Coronary artery (tissue), 2 donors: ENCODE measurements around the gene VWA5B1.

Experiments
- DNase-seq: peaks from one replicate; pipeline ENCODE4 v3.0.0-alpha.2; 2017; ENCODE audit warnings: low spot score
- H3K27ac ChIP-seq, 2 donors: fragments of 200-600 bp; sonication (generic); one replicate each; pipeline ENCODE4 v1.5.1; 2016 to 2019
- H3K4me3 ChIP-seq: fragments of 200-600 bp; sonication (generic); 2 replicates; pipeline ENCODE4 v1.5.1; 2016; ENCODE audit warnings: mild to moderate bottlenecking, moderate library complexity
- TF ChIP-seq, protein P1 (sequence below): fragments of 200-600 bp; sonication (generic); IDR thresholded peaks from one replicate; pipeline ENCODE4 v1.5.1; 2019; ENCODE audit warnings: antibody characterized with exemption

Gene VWA5B1

DNA sequence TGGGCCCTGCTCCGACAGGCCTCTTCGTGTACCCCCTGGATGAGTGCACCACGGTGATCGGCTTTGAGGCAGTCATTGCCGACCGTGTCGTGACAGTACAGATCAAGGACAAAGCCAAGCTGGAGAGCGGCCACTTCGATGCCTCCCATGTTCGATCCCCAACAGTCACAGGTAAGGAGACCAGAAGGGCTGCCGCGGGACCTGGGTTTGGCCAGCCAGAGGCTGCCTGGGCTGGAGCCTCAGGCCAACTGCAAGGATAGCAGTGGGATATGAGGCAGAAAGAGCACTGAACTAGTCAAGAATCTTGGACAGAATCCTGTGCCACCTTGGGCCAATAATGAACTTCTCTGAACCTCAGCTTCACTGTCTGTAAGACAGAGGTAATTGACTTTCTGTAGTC lies 22.1 kb downstream of the VWA5B1 start:
- DNase-seq = no peak
- TF ChIP-seq, protein P1, sequence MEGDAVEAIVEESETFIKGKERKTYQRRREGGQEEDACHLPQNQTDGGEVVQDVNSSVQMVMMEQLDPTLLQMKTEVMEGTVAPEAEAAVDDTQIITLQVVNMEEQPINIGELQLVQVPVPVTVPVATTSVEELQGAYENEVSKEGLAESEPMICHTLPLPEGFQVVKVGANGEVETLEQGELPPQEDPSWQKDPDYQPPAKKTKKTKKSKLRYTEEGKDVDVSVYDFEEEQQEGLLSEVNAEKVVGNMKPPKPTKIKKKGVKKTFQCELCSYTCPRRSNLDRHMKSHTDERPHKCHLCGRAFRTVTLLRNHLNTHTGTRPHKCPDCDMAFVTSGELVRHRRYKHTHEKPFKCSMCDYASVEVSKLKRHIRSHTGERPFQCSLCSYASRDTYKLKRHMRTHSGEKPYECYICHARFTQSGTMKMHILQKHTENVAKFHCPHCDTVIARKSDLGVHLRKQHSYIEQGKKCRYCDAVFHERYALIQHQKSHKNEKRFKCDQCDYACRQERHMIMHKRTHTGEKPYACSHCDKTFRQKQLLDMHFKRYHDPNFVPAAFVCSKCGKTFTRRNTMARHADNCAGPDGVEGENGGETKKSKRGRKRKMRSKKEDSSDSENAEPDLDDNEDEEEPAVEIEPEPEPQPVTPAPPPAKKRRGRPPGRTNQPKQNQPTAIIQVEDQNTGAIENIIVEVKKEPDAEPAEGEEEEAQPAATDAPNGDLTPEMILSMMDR = no peak

DNA sequence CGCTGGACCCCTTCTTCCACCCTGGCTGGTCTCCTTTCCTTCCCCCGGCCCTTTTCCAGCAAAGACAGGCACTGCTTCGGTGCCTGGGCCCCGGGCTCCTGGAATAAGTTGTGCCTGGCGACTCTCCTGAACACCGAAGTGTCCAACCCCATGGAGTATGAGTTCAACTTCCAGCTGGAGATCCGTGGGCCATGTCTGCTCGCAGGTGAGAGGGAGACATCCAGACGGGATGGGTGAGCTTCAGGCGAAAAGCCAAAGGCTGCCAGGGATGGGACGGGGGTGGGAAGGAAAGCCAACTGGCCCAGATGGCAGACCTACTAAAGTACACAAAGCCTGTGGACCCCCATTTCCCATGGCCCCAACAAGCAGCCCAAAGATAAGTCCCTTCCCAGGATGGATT lies 26.8 kb downstream of the VWA5B1 start:
- no peak for DNase-seq
- Histone ChIP-seq H3K27ac (no peak overlapping the region), H3K4me3 (no peak overlapping the region)
- TF ChIP-seq, protein P1 = no peak

More for the DNA sequence above, 22.1 kb downstream of the VWA5B1 start:
- Histone ChIP-seq H3K4me3 (no peak overlapping the region), H3K27ac (no peak overlapping the region)

DNA sequence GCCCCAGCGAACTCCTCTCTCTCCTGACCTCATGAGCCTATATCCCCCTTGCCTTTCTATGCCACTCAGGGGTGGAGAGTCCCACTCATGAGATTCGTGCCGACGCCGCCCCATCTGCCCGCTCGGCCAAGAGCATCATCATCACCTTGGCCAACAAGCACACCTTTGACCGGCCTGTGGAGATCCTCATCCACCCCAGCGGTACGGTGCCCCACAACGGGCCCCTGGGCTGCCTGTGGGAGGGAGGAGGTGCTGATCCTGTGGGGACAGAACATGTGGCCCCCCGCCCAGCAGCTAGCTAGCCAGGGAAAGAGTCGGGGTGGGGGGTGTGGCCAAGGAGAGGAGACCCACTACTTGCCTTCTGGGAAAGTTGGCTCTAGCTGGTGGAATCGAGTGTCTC lies 27.8 kb downstream of the VWA5B1 start:
- no peak overlapping the region for H3K27ac ChIP-seq
- no peak for DNase-seq
- no peak overlapping the region for H3K4me3 ChIP-seq
- TF ChIP-seq, protein P1 = no peak

DNA sequence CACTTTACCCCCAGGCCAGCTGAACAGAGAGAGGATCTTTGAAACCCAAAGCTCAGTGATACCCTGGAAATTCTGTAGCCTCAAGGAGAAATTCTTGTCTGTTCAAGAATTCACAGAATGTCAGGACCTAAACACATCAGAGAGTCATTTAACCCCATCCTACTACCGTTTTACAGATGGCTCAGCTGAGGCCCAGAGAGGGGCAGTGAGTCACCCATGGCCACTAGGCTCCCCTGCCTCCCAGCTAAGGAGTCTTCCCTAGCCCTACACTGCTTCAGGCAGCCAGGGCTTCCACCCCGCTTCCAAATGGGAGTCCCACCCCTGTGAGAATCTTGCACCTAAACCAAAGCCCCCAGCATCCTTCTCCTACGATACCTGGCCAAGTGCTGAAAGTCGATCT lies 28.3 kb downstream of the VWA5B1 start:
- H3K27ac ChIP-seq = no peak overlapping the region
- TF ChIP-seq, protein P1 = no peak
- H3K4me3 ChIP-seq = no peak overlapping the region
- no peak for DNase-seq

DNA sequence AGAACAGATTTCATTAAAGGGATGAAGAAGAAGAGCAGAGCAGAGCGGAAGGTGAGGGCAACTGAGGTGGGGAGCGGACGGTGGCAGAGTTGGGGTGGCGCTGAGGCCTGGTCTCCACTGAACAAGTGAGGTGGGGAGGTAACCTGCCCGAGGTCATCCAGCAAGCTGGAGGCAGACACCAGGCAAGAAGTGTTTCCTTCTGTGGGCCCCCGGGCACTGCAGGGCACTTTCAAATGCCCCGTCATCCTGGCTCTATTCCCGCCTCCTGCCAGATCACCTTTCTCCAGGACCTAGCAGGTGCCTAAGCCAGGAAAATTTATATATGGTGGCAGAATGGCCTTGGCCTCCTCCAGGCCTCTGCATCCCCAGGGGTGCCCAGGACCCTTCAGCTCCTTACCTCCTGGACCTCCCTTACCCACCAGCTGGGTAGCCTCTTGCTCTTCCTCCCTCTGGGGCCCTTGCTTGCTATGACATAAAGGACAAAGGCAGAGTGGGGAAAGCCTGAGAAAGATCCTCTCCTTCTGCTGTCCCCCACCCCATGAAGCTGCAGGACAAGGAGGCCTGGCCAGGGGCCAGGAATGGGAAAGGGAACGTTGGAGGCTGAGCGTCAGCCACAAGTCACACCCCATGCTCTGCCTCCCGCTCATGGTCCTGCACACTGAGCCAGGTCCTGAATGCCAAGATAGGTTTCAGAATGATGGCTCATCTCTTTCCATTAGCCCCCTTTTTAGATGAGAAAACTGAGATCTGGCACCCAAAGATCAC lies 29.0 kb downstream of the VWA5B1 start:
- TF ChIP-seq, protein P1 = no peak
- Histone ChIP-seq H3K4me3 (no peak overlapping the region), H3K27ac (no peak overlapping the region)
- no peak for DNase-seq

DNA sequence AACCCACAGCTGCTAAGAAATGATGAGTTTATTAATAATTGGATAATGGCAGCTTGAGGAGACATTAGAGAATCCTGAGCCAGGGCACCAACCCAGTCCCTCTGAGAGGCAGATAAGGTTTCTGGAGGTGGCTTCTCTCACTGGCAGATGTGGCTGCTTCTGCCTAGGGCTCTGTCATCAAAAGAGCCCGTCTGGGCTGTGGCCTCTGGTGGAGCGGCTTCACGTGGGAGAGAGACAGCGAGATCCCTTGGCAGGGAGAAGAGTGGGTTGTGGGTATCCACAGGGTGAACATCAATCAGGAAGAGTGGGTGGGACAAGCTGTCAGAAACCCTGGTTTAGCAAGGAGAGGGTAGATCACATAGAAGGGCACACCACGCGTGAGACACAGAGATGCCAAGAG lies 30.0 kb downstream of the VWA5B1 start:
- no peak overlapping the region for H3K27ac ChIP-seq
- TF ChIP-seq, protein P1 = no peak
- no peak overlapping the region for H3K4me3 ChIP-seq
- DNase-seq = no peak

DNA sequence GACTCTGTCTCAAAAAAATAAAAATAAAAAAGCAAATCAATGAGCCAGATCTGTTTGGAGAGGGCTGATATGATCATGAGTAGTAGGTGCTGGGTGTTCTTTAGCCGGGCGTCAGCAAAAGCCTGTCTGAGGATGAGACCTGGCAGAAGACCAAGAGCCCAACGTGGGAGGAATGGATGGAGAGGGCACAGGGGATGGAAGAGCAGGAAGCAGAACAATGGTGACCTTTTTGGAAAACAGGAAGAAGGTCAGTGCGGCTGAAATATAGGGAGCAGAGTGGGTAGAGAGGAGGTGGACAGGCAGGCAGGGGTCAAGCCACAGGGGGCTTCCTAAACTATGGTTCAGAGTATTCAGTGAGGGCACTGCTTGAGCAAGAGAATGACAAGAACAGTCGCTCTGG lies 30.9 kb downstream of the VWA5B1 start:
- Histone ChIP-seq H3K4me3 (no peak overlapping the region), H3K27ac (no peak overlapping the region)
- no peak for DNase-seq
- TF ChIP-seq, protein P1 = no peak
